GM13977 (cell line): ENCODE results near the gene SUPT3H.

ENCODE experiments used
- DNase-seq: peaks from one replicate; pipeline ENCODE4 v3.0.0; 2012; ENCODE audit warnings: low spot score
- CTCF ChIP-seq: IDR thresholded peaks from 2 replicates; pipeline ENCODE4 v1.5.1; 2012; ENCODE audit warnings: mild to moderate bottlenecking, control low read depth; ENCODE audit not compliant: insufficient read depth; ENCODE audit errors: extremely low read depth, missing control alignments
- in situ Hi-C: fragments of 300-500 bp; cut with MboI; formaldehyde crosslinking; loops from one replicate; pipeline ENCODE4 v1.12.0; 2022; ENCODE audit warnings: low sequenced_read_pairs, low pct_unique_long_range_greater_than_20kb, mixed read lengths, inconsistent platforms; ENCODE audit not compliant: unreplicated experiment

SUPT3H gene

GRCh38 chr6:45206793-45207492 lies 170.8 kb downstream of the SUPT3H start:
- TF ChIP-seq CTCF: no peak

GRCh38 chr6:45201484-45201883 lies 176.2 kb downstream of the SUPT3H start:
- in situ Hi-C loops: no loop called here
- no peak for TF ChIP-seq CTCF
- DNase-seq: no peak

More at GRCh38 chr6:45206793-45207492, 170.8 kb downstream of the SUPT3H start:
- in situ Hi-C loops: no loop called here
- DNase-seq: no peak

GRCh38 chr6:45200510-45200909 lies 177.2 kb downstream of the SUPT3H start:
- in situ Hi-C loops: no loop called here

GRCh38 chr6:45199554-45199953 lies 178.2 kb downstream of the SUPT3H start:
- no peak for TF ChIP-seq CTCF
- DNase-seq: no peak
- in situ Hi-C loops: no loop called here

More at GRCh38 chr6:45200510-45200909, 177.2 kb downstream of the SUPT3H start:
- TF ChIP-seq CTCF: no peak
- DNase-seq: no peak

GRCh38 chr6:45196121-45196520 lies 181.6 kb downstream of the SUPT3H start:
- DNase-seq: no peak
- in situ Hi-C loops: no loop called here

GRCh38 chr6:45195137-45195536 lies 182.6 kb downstream of the SUPT3H start:
- no peak for DNase-seq
- in situ Hi-C loops: no loop called here
- TF ChIP-seq CTCF: no peak

More at GRCh38 chr6:45196121-45196520, 181.6 kb downstream of the SUPT3H start:
- no peak for TF ChIP-seq CTCF
